ENCODE measurements around the gene PLXDC2.
A peak's percentile ranks its signal among the peaks of the same experiment; 100 is the strongest.

The PLXDC2 gene

DNA sequence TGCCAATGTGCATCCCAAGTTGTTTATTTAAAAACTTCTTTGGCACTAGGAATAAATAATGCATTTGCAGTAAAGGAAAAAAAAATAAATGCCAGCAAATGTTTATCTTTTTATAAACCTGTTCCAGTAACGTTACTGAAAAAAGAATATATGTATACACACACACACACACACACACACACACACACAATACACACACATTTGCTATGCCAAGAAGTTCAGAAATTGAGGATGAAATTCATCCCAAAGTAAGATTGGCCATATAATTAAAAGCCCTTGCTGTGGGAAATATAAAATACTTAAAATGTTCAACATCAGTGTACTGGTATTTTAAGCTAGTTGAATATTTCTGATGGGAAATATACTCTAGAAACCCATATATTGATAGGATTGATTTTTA is 2.6 kb downstream of the PLXDC2 start:
- ATAC-seq (ENCODE audit: low read depth) (no peak), DNase-seq (ENCODE audit: low spot score) (no peak)
- Histone ChIP-seq H3K27ac (ENCODE audit: poor library complexity, severe bottlenecking) (no peak overlapping the region), H3K36me3 (ENCODE audit: low read depth) (no peaks in the 10 kb centered on the region; the same call in 1 of the 2 replicates), H3K27me3 (ENCODE audit: insufficient read depth, poor library complexity, severe bottlenecking) (peaks cover 48% of the 10 kb centered on the region), H3K4me1 (ENCODE audit: insufficient read depth, poor library complexity, severe bottlenecking) (peaks cover 8% of the 10 kb centered on the region), H3K9me3 (ENCODE audit: severe bottlenecking) (no peaks in the 10 kb centered on the region), H3K4me3 (ENCODE audit: severe bottlenecking) (no peak overlapping the region)
- TF ChIP-seq, protein P1, sequence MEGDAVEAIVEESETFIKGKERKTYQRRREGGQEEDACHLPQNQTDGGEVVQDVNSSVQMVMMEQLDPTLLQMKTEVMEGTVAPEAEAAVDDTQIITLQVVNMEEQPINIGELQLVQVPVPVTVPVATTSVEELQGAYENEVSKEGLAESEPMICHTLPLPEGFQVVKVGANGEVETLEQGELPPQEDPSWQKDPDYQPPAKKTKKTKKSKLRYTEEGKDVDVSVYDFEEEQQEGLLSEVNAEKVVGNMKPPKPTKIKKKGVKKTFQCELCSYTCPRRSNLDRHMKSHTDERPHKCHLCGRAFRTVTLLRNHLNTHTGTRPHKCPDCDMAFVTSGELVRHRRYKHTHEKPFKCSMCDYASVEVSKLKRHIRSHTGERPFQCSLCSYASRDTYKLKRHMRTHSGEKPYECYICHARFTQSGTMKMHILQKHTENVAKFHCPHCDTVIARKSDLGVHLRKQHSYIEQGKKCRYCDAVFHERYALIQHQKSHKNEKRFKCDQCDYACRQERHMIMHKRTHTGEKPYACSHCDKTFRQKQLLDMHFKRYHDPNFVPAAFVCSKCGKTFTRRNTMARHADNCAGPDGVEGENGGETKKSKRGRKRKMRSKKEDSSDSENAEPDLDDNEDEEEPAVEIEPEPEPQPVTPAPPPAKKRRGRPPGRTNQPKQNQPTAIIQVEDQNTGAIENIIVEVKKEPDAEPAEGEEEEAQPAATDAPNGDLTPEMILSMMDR (IDR thresholded peaks at IDR 0.05; ENCODE audit: poor library complexity, severe bottlenecking): no peak

DNA sequence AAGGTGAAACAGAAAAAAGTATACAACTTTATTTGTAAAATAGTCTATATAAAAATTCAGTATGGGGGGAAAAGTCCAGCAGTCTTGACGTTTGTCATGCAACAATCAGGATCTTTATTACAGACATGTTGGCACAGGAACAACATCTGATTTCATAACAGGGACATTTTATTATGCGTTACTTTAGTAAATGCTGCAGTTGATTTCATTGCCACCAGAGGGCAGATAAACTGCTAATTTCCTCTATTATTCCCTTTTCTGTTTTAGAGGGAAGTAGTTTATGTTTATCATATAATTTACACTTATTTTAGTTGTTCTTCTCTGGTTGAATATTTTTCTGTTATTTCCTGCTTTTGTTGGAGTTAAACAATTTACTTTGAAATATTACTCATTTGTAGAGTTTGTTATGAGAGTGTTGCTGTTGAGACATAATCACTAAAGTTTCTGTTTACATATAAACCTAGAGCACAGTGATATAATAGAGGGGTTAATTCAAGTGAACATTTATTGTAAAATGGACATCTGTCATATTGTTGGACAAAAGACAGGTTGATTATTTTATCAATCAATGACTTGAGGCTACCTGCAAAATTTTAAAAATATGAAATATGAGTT is 3.3 kb downstream of the PLXDC2 start:
- no peak for DNase-seq (ENCODE audit: low spot score)
- peaks cover 41% of the 10 kb centered on the region for H3K27me3 ChIP-seq (ENCODE audit: insufficient read depth, poor library complexity, severe bottlenecking)
- no peak for ATAC-seq (ENCODE audit: low read depth)

DNA sequence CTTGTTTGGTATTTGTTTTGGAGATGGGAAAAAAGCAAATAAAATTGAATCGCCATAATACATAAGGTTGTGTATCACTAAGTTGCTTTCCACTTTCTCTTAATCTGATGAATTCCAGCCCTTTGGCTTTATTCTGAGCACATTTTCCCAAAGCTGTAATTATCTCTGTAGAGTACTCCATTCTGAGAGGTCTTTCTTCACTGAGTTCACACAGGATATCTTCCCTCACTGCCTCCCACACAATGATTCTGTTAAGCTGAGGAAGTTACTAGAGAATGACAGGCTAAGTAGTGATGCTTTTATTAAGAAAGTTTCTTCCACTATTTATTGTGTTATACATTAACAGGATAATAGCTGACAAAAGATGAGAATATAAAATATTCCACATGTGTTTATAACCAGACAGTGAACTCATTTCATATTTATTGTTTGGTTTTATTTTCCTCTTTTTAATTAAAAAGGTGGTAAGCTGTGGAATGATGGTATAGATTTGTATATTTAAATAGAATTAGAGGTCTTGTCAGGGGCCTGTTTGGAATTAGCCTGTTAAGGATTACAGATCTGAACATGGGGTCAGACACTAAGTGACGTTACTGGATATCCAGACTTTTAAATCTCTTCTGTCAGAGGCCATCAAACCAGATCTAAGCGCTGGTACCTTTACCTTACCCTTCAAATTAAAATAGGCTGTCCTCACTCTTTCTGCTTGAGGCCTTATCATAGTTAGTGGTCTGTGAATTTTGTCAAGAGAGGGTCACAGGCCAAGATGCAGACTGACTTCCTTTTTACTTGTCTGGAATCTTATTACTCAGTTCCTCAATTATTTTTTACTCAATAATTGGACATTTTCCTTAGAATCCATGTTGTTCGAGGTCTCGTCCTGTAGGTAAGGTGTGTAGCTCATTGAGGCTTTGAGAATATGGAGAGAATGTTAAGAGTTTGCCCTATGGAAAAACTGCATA is 8.4 kb downstream of the PLXDC2 start:
- H3K4me3 ChIP-seq (ENCODE audit: severe bottlenecking): no peak overlapping the region
- TF ChIP-seq, protein P1 (IDR thresholded peaks at IDR 0.05; ENCODE audit: poor library complexity, severe bottlenecking): no peak
- DNase-seq (ENCODE audit: low spot score) (no peak), ATAC-seq (ENCODE audit: low read depth) (no peak)
- no peaks in the 10 kb centered on the region for H3K27me3 ChIP-seq (ENCODE audit: insufficient read depth, poor library complexity, severe bottlenecking)
- no peaks in the 10 kb centered on the region; the same call in 1 of the 2 replicates for H3K36me3 ChIP-seq (ENCODE audit: low read depth)
- no peak overlapping the region for H3K27ac ChIP-seq (ENCODE audit: poor library complexity, severe bottlenecking)
- no peaks in the 10 kb centered on the region for H3K9me3 ChIP-seq (ENCODE audit: severe bottlenecking)
- peaks cover 1% of the 10 kb centered on the region for H3K4me1 ChIP-seq (ENCODE audit: insufficient read depth, poor library complexity, severe bottlenecking)

More for the DNA sequence above, 3.3 kb downstream of the PLXDC2 start:
- Histone ChIP-seq H3K4me1 (ENCODE audit: insufficient read depth, poor library complexity, severe bottlenecking) (peaks cover 8% of the 10 kb centered on the region), H3K4me3 (ENCODE audit: severe bottlenecking) (no peak overlapping the region), H3K36me3 (ENCODE audit: low read depth) (no peaks in the 10 kb centered on the region; the same call in 1 of the 2 replicates), H3K9me3 (ENCODE audit: severe bottlenecking) (no peaks in the 10 kb centered on the region), H3K27ac (ENCODE audit: poor library complexity, severe bottlenecking) (no peak overlapping the region)
- TF ChIP-seq, protein P1 (IDR thresholded peaks at IDR 0.05; ENCODE audit: poor library complexity, severe bottlenecking): peak; percentile 88

DNA sequence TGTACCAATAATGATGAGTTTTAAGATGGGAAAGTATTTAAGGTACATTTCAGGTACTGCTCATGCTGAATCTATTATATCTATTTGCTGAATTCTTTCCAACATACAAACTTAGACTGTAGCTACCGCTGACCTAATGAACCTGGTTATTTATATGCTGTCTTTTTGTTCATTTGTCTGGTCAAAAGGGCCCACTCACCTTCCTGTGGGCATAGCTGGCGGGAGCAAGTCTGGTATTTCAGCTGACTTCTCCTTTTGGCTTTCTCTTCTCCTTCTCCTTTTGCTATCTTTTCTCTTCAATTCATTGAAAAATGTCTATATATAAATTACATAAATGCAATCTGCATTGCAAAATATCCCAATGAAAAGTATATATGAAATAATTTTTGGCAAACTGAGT is 9.5 kb downstream of the PLXDC2 start:
- Histone ChIP-seq H3K27ac (ENCODE audit: poor library complexity, severe bottlenecking) (no peak overlapping the region), H3K27me3 (ENCODE audit: insufficient read depth, poor library complexity, severe bottlenecking) (no peaks in the 10 kb centered on the region), H3K36me3 (ENCODE audit: low read depth) (no peaks in the 10 kb centered on the region), H3K9me3 (ENCODE audit: severe bottlenecking) (no peaks in the 10 kb centered on the region), H3K4me3 (ENCODE audit: severe bottlenecking) (no peak overlapping the region), H3K4me1 (ENCODE audit: insufficient read depth, poor library complexity, severe bottlenecking) (no peaks in the 10 kb centered on the region)
- ATAC-seq (ENCODE audit: low read depth): no peak
- DNase-seq (ENCODE audit: low spot score): no peak
- TF ChIP-seq, protein P1 (IDR thresholded peaks at IDR 0.05; ENCODE audit: poor library complexity, severe bottlenecking): no peak

Data from RWPE2 (cell line).